Esophagus muscularis mucosa (tissue), 4 donors: ENCODE measurements around the gene DMD. TPM values are rescaled to one million over a fixed set of nuclear protein-coding genes. Genes with fewer than 3 reads are reported as not detected.
"Not testable (repeated sequence)": the region's sequence is repeated elsewhere in the genome, so short reads cannot be mapped to it uniquely, and the experiment has no call there.

ENCODE experiments used
- DNase-seq: peaks from one replicate; pipeline ENCODE4 v3.0.0-alpha.2; 2017; ENCODE audit errors: extremely low spot score
- H3K27ac ChIP-seq, 4 donors: fragments of 200-600 bp; sonication (generic); replicated peaks in 1 of 4; 1 replicate in 3 of 4; 2 replicates in 1 of 4; pipeline ENCODE4 v1.5.1; 2016 to 2019; ENCODE audit warnings: mild to moderate bottlenecking in 1 of 4
- H3K27me3 ChIP-seq, 4 donors: fragments of 200-600 bp; sonication (generic); one replicate each; pipeline versions ENCODE4 v1.5.1 to v1.6.0; 2016 to 2019
- H3K36me3 ChIP-seq, 4 donors: fragments of 200-600 bp; sonication (generic); one replicate each; pipeline ENCODE4 v1.5.1; 2016 to 2019
- H3K4me1 ChIP-seq, 4 donors: fragments of 200-600 bp; sonication (generic); one replicate each; pipeline ENCODE4 v1.5.1; 2016 to 2019
- H3K4me3 ChIP-seq, 4 donors: fragments of 200-600 bp; sonication (generic); 1 replicate in 2 of 4; 2 replicates in 2 of 4; pipeline ENCODE4 v1.5.1; 2016 to 2019; ENCODE audit warnings: mild to moderate bottlenecking in 4 of 4, moderate library complexity in 1 of 4
- H3K9me3 ChIP-seq, 4 donors: fragments of 200-600 bp; sonication (generic); 1 replicate in 3 of 4; 2 replicates in 1 of 4; pipeline ENCODE4 v1.5.1; 2016 to 2019
- CTCF ChIP-seq, 3 experiments: fragments of 200-600 bp in 2 of 3; fragments of 450-650 bp in 1 of 3; sonication (generic) in 2 of 3; IDR thresholded peaks; one replicate each; pipeline ENCODE4 v1.5.1; 2017 to 2019; ENCODE audit warnings: antibody characterized with exemption in 3 of 3, mild to moderate bottlenecking in 2 of 3, moderate library complexity in 1 of 3
- EP300 ChIP-seq: sonication (generic); formaldehyde crosslinking; IDR thresholded peaks from one replicate; pipeline ENCODE4 v1.6.1; 2017; ENCODE audit warnings: antibody characterized with exemption
- POLR2A ChIP-seq: fragments of 450-650 bp; IDR thresholded peaks from one replicate; pipeline ENCODE4 v1.6.1; 2017; ENCODE audit warnings: antibody characterized with exemption, moderate library complexity, mild to moderate bottlenecking, low read depth
- POLR2AphosphoS5 ChIP-seq, 2 donors: sonication (generic); formaldehyde crosslinking; IDR thresholded peaks; one replicate each; pipeline ENCODE4 v1.6.1; 2017; ENCODE audit warnings: antibody characterized with exemption in 2 of 2
- WGBS: methylation state at CpG from one replicate; pipeline ENCODE4 v1.1.5; 2018; 5-methylcytosine and 5-hydroxymethylcytosine counted together
- intact Hi-C: fragments of 100-400 bp; cut with DNase I; formaldehyde crosslinking; loops from one replicate; pipeline ENCODE4 v1.15.1; 2023
- total RNA-seq, 4 donors: library from RNA; depleted of rRNA; stranded (reverse); fragments of >200 nt; gene quantifications; one replicate each; pipeline versions ENCODE4 v1.1.0 to v1.2.1, GENCODE V29; 2016

Gene DMD
- total RNA-seq, 4 donors from 2014 or later, result 127 to 210 (median 188) TPM

- peaks cover 0 to 28% (median 6%) of the 10 kb centered on the region in 4 donors for H3K4me1 ChIP-seq
- H3K27ac ChIP-seq, result no peak overlapping the region
- no peaks in the 10 kb centered on the region for H3K36me3 ChIP-seq
- DNase-seq, result no peak
- intact Hi-C loops, result no loop called here
- H3K27me3 ChIP-seq, result no peaks in the 10 kb centered on the region
- no peak overlapping the region for H3K4me3 ChIP-seq
- no peak for TF ChIP-seq POLR2A
- TF ChIP-seq EP300, result no peak
- no peak for TF ChIP-seq POLR2AphosphoS5 (IDR thresholded peaks at IDR 0.05)
- no peak for TF ChIP-seq CTCF (IDR thresholded peaks at IDR 0.05)
- H3K9me3 ChIP-seq, result no peaks in the 10 kb centered on the region
These were observed 123.9 kb downstream of the DMD start for GRCh38 chrX:33087411-33087810.

GRCh38 chrX:33086886-33087285, 124.5 kb downstream of the DMD start:
- 70% methylated on average over 1 of the region's 1 CpG for WGBS

GRCh38 chrX:33082371-33082770, 129.0 kb downstream of the DMD start:
- Histone ChIP-seq H3K36me3 (peaks cover 0 to 4% (median 0%) of the 10 kb centered on the region in 4 donors), H3K27ac (no peak overlapping the region), H3K4me3 (no peak overlapping the region), H3K27me3 (no peaks in the 10 kb centered on the region), H3K4me1 (peaks cover 0 to 33% (median 6%) of the 10 kb centered on the region in 4 donors), H3K9me3 (no peaks in the 10 kb centered on the region)
- DNase-seq, result no peak
- WGBS, result 89% methylated on average over 1 of the region's 1 CpG
- intact Hi-C loops, result no loop called here
- TF ChIP-seq POLR2AphosphoS5 (IDR thresholded peaks at IDR 0.05), result no peak
- TF ChIP-seq POLR2A, result no peak
- no peak for TF ChIP-seq CTCF (IDR thresholded peaks at IDR 0.05)
- TF ChIP-seq EP300, result no peak

More at GRCh38 chrX:33086886-33087285, 124.5 kb downstream of the DMD start:
- H3K27me3 ChIP-seq, result no peaks in the 10 kb centered on the region
- H3K9me3 ChIP-seq, result no peaks in the 10 kb centered on the region
- DNase-seq, result no peak
- H3K4me3 ChIP-seq, result no peak overlapping the region
- H3K27ac ChIP-seq, result no peak overlapping the region
- peaks cover 0 to 33% (median 6%) of the 10 kb centered on the region in 4 donors for H3K4me1 ChIP-seq
- TF ChIP-seq POLR2AphosphoS5 (IDR thresholded peaks at IDR 0.05) (no peak), CTCF (IDR thresholded peaks at IDR 0.05) (no peak), EP300 (no peak), POLR2A (no peak)
- no peaks in the 10 kb centered on the region for H3K36me3 ChIP-seq
- intact Hi-C loops, result no loop called here

DNA sequence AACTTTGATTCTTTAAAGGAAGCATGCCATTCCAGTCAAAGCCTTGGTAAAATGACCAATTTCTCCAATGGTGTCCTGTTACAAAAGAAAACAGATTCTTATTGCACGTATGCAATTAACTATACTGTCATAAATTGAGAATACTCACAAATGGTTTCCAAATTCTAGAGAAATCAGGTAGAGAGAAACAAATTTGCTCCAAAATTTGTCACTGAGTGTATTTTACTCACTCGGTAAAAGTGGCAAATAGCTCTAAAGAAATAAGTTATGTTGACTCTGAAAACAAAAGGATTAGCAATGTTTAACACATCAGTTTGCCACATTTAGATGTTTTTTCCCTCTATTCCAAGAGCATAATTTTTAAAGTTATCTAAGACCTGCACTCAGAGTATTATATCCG, 133.1 kb downstream of the DMD start:
- intact Hi-C loops, result no loop called here
- TF ChIP-seq POLR2AphosphoS5 (IDR thresholded peaks at IDR 0.05), result no peak
- TF ChIP-seq CTCF (IDR thresholded peaks at IDR 0.05), result no peak
- no peak for TF ChIP-seq EP300
- no peak for TF ChIP-seq POLR2A
- Histone ChIP-seq H3K4me3 (no peak overlapping the region), H3K9me3 (no peaks in the 10 kb centered on the region), H3K27me3 (no peaks in the 10 kb centered on the region), H3K4me1 (peaks cover 0 to 15% (median 2%) of the 10 kb centered on the region in 4 donors), H3K36me3 (peaks cover 0 to 4% (median 0%) of the 10 kb centered on the region in 4 donors), H3K27ac (no peak overlapping the region)
- DNase-seq, result no peak
- WGBS, result 84% methylated on average over 3 of the region's 3 CpGs

- H3K4me3 ChIP-seq, intact Hi-C loops, H3K9me3 ChIP-seq, H3K27me3 ChIP-seq, H3K36me3 ChIP-seq, H3K27ac ChIP-seq, DNase-seq, H3K4me1 ChIP-seq: not testable (repeated sequence)
- WGBS, result 88% methylated on average over 11 of the region's 11 CpGs
These were observed 137.7 kb downstream of the DMD start for GRCh38 chrX:33073660-33074059.
